ENCODE data around the gene OR2A25.

DNA sequence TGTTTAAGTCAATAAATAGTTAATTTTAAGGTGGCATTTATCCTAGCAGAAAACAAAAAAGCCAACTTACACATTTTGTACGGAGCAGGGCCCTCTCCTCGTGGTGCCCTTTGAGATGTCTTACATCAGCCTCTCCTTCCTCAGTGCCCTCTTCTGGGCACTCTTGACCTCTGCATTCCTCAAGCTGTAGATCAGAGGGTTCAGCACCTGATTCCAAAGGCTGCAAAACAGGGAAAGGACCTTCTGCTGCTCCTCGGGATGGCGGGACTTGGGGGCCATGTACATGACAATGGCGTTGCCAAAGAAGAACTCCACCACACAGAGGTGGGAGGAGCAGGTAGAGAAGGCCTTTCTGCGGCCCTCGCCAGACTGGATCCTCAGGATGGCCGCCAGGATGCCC lies 48.7 kb downstream of the OR2A25 start:
- TF ChIP-seq, protein P1, sequence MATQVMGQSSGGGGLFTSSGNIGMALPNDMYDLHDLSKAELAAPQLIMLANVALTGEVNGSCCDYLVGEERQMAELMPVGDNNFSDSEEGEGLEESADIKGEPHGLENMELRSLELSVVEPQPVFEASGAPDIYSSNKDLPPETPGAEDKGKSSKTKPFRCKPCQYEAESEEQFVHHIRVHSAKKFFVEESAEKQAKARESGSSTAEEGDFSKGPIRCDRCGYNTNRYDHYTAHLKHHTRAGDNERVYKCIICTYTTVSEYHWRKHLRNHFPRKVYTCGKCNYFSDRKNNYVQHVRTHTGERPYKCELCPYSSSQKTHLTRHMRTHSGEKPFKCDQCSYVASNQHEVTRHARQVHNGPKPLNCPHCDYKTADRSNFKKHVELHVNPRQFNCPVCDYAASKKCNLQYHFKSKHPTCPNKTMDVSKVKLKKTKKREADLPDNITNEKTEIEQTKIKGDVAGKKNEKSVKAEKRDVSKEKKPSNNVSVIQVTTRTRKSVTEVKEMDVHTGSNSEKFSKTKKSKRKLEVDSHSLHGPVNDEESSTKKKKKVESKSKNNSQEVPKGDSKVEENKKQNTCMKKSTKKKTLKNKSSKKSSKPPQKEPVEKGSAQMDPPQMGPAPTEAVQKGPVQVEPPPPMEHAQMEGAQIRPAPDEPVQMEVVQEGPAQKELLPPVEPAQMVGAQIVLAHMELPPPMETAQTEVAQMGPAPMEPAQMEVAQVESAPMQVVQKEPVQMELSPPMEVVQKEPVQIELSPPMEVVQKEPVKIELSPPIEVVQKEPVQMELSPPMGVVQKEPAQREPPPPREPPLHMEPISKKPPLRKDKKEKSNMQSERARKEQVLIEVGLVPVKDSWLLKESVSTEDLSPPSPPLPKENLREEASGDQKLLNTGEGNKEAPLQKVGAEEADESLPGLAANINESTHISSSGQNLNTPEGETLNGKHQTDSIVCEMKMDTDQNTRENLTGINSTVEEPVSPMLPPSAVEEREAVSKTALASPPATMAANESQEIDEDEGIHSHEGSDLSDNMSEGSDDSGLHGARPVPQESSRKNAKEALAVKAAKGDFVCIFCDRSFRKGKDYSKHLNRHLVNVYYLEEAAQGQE (IDR thresholded peaks at IDR 0.05; ENCODE audit: low read depth): no peak
- TF ChIP-seq CEBPB (IDR thresholded peaks at IDR 0.05) (no peak), RAD21 (IDR thresholded peaks at IDR 0.05; ENCODE audit: low read depth) (no peak), TAF1 (IDR thresholded peaks at IDR 0.05; ENCODE audit: low read depth) (no peak), YY1 (IDR thresholded peaks at IDR 0.05; ENCODE audit: low read depth) (no peak), EGR1 (IDR thresholded peaks at IDR 0.05) (no peak), TEAD4 (IDR thresholded peaks at IDR 0.05) (no peak), ZBTB7A (IDR thresholded peaks at IDR 0.05; ENCODE audit: low read depth) (no peak), TCF12 (IDR thresholded peaks at IDR 0.05; ENCODE audit: low read depth) (no peak), FOXM1 (IDR thresholded peaks at IDR 0.05; ENCODE audit: borderline replicate concordance, low read depth) (no peak), EP300 (IDR thresholded peaks at IDR 0.05; ENCODE audit: borderline replicate concordance) (no peak), CREB1 (IDR thresholded peaks at IDR 0.05; ENCODE audit: low read depth) (no peak)
- TF ChIP-seq, protein P2, sequence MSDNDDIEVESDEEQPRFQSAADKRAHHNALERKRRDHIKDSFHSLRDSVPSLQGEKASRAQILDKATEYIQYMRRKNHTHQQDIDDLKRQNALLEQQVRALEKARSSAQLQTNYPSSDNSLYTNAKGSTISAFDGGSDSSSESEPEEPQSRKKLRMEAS (IDR thresholded peaks at IDR 0.05): no peak
- TF ChIP-seq, protein P3, sequence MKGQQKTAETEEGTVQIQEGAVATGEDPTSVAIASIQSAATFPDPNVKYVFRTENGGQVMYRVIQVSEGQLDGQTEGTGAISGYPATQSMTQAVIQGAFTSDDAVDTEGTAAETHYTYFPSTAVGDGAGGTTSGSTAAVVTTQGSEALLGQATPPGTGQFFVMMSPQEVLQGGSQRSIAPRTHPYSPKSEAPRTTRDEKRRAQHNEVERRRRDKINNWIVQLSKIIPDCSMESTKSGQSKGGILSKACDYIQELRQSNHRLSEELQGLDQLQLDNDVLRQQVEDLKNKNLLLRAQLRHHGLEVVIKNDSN (IDR thresholded peaks at IDR 0.05): no peak
